A673 (cell line): ENCODE results near the gene UFD1. TPM values are rescaled to one million over a fixed set of nuclear protein-coding genes. Genes with fewer than 3 reads are reported as not detected.

Experiments used
- BruUV-seq: library from RNA; stranded (reverse); fragments of 400-500 nt; replicated peaks from 2 replicates; lab custom pipeline; 2021; lab: Mats Ljungman, UMichigan
- CTCF ChIA-PET: fragments of 300-600 bp; sonication (Branson Sonifier 250); formaldehyde crosslinking; loops from one replicate; lab custom pipeline; 2022; ENCODE audit warnings: antibody characterized with exemption; lab: Charles Lee
- POLR2A ChIA-PET: fragments of 300-600 bp; sonication (Branson Sonifier 250); formaldehyde crosslinking; loops from one replicate; lab custom pipeline; 2022; ENCODE audit warnings: antibody characterized with exemption; ENCODE audit not compliant: low non-redundant PET; lab: Charles Lee
- DNase-seq: peaks from one replicate; pipeline ENCODE4 v3.0.0-alpha.2; 2015; ENCODE audit warnings: low spot score
- H3K27ac ChIP-seq: fragments of 200-600 bp; sonication (generic); 2 replicates; pipeline ENCODE4 v1.5.1; 2016; ENCODE audit warnings: mixed run types, low read depth, mild to moderate bottlenecking, mixed read lengths, antibody characterized with exemption, low read length; ENCODE audit not compliant: poor library complexity, severe bottlenecking
- H3K27me3 ChIP-seq: fragments of 200-600 bp; sonication (generic); replicated peaks from 2 replicates; pipeline ENCODE4 v1.6.1; 2017; ENCODE audit warnings: mixed run types, low read depth, mild to moderate bottlenecking, mixed read lengths, antibody characterized with exemption, low read length; ENCODE audit not compliant: insufficient read depth, poor library complexity
- H3K36me3 ChIP-seq: fragments of 200-600 bp; sonication (generic); 2 replicates; pipeline ENCODE4 v1.6.1; 2016; ENCODE audit warnings: mixed run types, mild to moderate bottlenecking, mixed read lengths, antibody characterized with exemption, low read length; ENCODE audit not compliant: insufficient read depth, poor library complexity, severe bottlenecking
- H3K4me1 ChIP-seq: fragments of 200-600 bp; sonication (generic); 2 replicates; pipeline ENCODE4 v1.6.1; 2017; ENCODE audit warnings: mixed run types, mild to moderate bottlenecking, mixed read lengths, antibody characterized with exemption, low read length; ENCODE audit not compliant: insufficient read depth, poor library complexity, severe bottlenecking
- H3K4me3 ChIP-seq: fragments of 200-600 bp; sonication (generic); 2 replicates; pipeline ENCODE4 v1.5.1; 2016; ENCODE audit warnings: low read depth, mixed run types, mild to moderate bottlenecking, mixed read lengths, low read length; ENCODE audit not compliant: poor library complexity, severe bottlenecking
- H3K9me3 ChIP-seq: fragments of 200-600 bp; sonication (generic); 2 replicates; pipeline ENCODE4 v1.6.1; 2016; ENCODE audit warnings: mixed run types, low read depth, mild to moderate bottlenecking, mixed read lengths, antibody characterized with exemption, low read length; ENCODE audit not compliant: poor library complexity, severe bottlenecking
- CTCF ChIP-seq: fragments of 300-800, 200-600 bp; sonication (generic); conservative IDR thresholded peaks from 2 replicates; pipeline ENCODE4 v1.5.1; 2017; ENCODE audit warnings: low read depth, mild to moderate bottlenecking, antibody characterized with exemption, low read length, moderate library complexity, mixed read lengths
- EZH2 ChIP-seq: fragments of 200-600 bp; sonication (generic); IDR thresholded peaks from 2 replicates; pipeline ENCODE4 v1.6.1; 2017; ENCODE audit warnings: borderline replicate concordance, low read depth, mild to moderate bottlenecking, mixed read lengths, antibody characterized with exemption, low read length; ENCODE audit not compliant: poor library complexity, severe bottlenecking
- intact Hi-C: fragments of 100-400 bp; cut with micrococcal nuclease; formaldehyde crosslinking; loops from one replicate; pipeline ENCODE4 v1.10.0; 2022; ENCODE audit not compliant: unreplicated experiment
- total RNA-seq: library from RNA; stranded (reverse); gene quantifications from 2 replicates; pipeline ENCODE4 v1.2.3, GENCODE V29; 2021

UFD1 gene
- total RNA-seq, 1 experiment from 2014 or later: 195 TPM

GRCh38 chr22:19406846-19407245 lies 72.1 kb downstream of the UFD1 start:
- DNase-seq: no peak
- no TSS peak for BruUV-seq
- POLR2A ChIA-PET: no interaction called here
- intact Hi-C loops: no loop called here
- no peaks in the 10 kb centered on the region for H3K4me1 ChIP-seq
- H3K36me3 ChIP-seq: peaks cover 16% of the 10 kb centered on the region
- H3K27me3 ChIP-seq: no peaks in the 10 kb centered on the region
- H3K4me3 ChIP-seq: no peak overlapping the region
- CTCF ChIA-PET: no interaction called here
- no peak overlapping the region for H3K27ac ChIP-seq
- no peaks in the 10 kb centered on the region for H3K9me3 ChIP-seq
- no peak for TF ChIP-seq EZH2
- TF ChIP-seq CTCF: no peak

- intact Hi-C loops: no loop called here
Observed at GRCh38 chr22:19406281-19406811, 72.6 kb downstream of the UFD1 start.

GRCh38 chr22:19405652-19406051 lies 73.3 kb downstream of the UFD1 start:
- H3K36me3 ChIP-seq: peaks cover 20% of the 10 kb centered on the region
- no peak overlapping the region for H3K27ac ChIP-seq
- no peak for TF ChIP-seq EZH2
- no peak for TF ChIP-seq CTCF
- no peak for DNase-seq
- no peak overlapping the region for H3K4me3 ChIP-seq
- BruUV-seq: no TSS peak
- intact Hi-C loops: no loop called here
- ChIA-PET CTCF (no interaction called here), POLR2A (no interaction called here)
- no peaks in the 10 kb centered on the region for H3K27me3 ChIP-seq
- no peaks in the 10 kb centered on the region for H3K4me1 ChIP-seq
- H3K9me3 ChIP-seq: no peaks in the 10 kb centered on the region

More at GRCh38 chr22:19406281-19406811, 72.6 kb downstream of the UFD1 start:
- ChIA-PET CTCF (no interaction called here), POLR2A (no interaction called here)
- no peak overlapping the region for H3K27ac ChIP-seq
- H3K27me3 ChIP-seq: no peaks in the 10 kb centered on the region
- no peaks in the 10 kb centered on the region for H3K4me1 ChIP-seq
- no peak for DNase-seq
- TF ChIP-seq CTCF (no peak), EZH2 (no peak)
- H3K9me3 ChIP-seq: no peaks in the 10 kb centered on the region
- H3K4me3 ChIP-seq: no peak overlapping the region
- no TSS peak for BruUV-seq
- H3K36me3 ChIP-seq: peaks cover 17% of the 10 kb centered on the region
